ENCODE measurements around the gene MRTFB. TPM values are rescaled to one million over a fixed set of nuclear protein-coding genes. Genes with fewer than 3 reads are reported as not detected.

The MRTFB gene
- total and polyA plus RNA-seq, 2 experiments from 2014 or later = 13.9 to 22.2 TPM

- Mint-ChIP-seq H3K9me3 (no peaks in the 10 kb centered on the region; the same call in 1 of the 3 replicates), H3K4me3 (no peak overlapping the region), H3K27ac (no peak overlapping the region), H3K36me3 (ENCODE audit: low read depth) (no peaks in the 10 kb centered on the region), H3K27me3 (ENCODE audit: insufficient read depth, low read depth, poor library complexity) (no peaks in the 10 kb centered on the region), H3K4me1 (peaks cover 15% of the 10 kb centered on the region)
- Histone ChIP-seq H3K4me2 (no peak overlapping the region), H3K27ac (ENCODE audit: low read depth) (no peak overlapping the region), H2AFZ (no peak overlapping the region), H3K4me1 (ENCODE audit: insufficient read depth) (peaks cover 10% of the 10 kb centered on the region), H4K20me1 (replicated peaks; ENCODE audit: insufficient read depth) (no peaks in the 10 kb centered on the region), H3K4me3 (no peak overlapping the region), H3K9me2 (ENCODE audit: insufficient read depth) (no peaks in the 10 kb centered on the region), H3K27me3 (ENCODE audit: insufficient read depth) (no peaks in the 10 kb centered on the region), H3K79me2 (replicated peaks; ENCODE audit: insufficient read depth) (no peaks in the 10 kb centered on the region), H3K36me3 (ENCODE audit: insufficient read depth) (no peaks in the 10 kb centered on the region), H3F3A (replicated peaks; ENCODE audit: low read depth) (no peaks in the 10 kb centered on the region)
- ATAC-seq = no peak
- no peak for DNase-seq (ENCODE audit: low spot score)
- TF ChIP-seq, protein P1, sequence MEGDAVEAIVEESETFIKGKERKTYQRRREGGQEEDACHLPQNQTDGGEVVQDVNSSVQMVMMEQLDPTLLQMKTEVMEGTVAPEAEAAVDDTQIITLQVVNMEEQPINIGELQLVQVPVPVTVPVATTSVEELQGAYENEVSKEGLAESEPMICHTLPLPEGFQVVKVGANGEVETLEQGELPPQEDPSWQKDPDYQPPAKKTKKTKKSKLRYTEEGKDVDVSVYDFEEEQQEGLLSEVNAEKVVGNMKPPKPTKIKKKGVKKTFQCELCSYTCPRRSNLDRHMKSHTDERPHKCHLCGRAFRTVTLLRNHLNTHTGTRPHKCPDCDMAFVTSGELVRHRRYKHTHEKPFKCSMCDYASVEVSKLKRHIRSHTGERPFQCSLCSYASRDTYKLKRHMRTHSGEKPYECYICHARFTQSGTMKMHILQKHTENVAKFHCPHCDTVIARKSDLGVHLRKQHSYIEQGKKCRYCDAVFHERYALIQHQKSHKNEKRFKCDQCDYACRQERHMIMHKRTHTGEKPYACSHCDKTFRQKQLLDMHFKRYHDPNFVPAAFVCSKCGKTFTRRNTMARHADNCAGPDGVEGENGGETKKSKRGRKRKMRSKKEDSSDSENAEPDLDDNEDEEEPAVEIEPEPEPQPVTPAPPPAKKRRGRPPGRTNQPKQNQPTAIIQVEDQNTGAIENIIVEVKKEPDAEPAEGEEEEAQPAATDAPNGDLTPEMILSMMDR (conservative IDR thresholded peaks at IDR 0.05; ENCODE audit: low read depth in 2 of 2) = no peak
- no peak for TF ChIP-seq ZNF331 (CRISPR knock-in tag; IDR thresholded peaks at IDR 0.05; ENCODE audit: low read depth)
- TF ChIP-seq, protein P2, sequence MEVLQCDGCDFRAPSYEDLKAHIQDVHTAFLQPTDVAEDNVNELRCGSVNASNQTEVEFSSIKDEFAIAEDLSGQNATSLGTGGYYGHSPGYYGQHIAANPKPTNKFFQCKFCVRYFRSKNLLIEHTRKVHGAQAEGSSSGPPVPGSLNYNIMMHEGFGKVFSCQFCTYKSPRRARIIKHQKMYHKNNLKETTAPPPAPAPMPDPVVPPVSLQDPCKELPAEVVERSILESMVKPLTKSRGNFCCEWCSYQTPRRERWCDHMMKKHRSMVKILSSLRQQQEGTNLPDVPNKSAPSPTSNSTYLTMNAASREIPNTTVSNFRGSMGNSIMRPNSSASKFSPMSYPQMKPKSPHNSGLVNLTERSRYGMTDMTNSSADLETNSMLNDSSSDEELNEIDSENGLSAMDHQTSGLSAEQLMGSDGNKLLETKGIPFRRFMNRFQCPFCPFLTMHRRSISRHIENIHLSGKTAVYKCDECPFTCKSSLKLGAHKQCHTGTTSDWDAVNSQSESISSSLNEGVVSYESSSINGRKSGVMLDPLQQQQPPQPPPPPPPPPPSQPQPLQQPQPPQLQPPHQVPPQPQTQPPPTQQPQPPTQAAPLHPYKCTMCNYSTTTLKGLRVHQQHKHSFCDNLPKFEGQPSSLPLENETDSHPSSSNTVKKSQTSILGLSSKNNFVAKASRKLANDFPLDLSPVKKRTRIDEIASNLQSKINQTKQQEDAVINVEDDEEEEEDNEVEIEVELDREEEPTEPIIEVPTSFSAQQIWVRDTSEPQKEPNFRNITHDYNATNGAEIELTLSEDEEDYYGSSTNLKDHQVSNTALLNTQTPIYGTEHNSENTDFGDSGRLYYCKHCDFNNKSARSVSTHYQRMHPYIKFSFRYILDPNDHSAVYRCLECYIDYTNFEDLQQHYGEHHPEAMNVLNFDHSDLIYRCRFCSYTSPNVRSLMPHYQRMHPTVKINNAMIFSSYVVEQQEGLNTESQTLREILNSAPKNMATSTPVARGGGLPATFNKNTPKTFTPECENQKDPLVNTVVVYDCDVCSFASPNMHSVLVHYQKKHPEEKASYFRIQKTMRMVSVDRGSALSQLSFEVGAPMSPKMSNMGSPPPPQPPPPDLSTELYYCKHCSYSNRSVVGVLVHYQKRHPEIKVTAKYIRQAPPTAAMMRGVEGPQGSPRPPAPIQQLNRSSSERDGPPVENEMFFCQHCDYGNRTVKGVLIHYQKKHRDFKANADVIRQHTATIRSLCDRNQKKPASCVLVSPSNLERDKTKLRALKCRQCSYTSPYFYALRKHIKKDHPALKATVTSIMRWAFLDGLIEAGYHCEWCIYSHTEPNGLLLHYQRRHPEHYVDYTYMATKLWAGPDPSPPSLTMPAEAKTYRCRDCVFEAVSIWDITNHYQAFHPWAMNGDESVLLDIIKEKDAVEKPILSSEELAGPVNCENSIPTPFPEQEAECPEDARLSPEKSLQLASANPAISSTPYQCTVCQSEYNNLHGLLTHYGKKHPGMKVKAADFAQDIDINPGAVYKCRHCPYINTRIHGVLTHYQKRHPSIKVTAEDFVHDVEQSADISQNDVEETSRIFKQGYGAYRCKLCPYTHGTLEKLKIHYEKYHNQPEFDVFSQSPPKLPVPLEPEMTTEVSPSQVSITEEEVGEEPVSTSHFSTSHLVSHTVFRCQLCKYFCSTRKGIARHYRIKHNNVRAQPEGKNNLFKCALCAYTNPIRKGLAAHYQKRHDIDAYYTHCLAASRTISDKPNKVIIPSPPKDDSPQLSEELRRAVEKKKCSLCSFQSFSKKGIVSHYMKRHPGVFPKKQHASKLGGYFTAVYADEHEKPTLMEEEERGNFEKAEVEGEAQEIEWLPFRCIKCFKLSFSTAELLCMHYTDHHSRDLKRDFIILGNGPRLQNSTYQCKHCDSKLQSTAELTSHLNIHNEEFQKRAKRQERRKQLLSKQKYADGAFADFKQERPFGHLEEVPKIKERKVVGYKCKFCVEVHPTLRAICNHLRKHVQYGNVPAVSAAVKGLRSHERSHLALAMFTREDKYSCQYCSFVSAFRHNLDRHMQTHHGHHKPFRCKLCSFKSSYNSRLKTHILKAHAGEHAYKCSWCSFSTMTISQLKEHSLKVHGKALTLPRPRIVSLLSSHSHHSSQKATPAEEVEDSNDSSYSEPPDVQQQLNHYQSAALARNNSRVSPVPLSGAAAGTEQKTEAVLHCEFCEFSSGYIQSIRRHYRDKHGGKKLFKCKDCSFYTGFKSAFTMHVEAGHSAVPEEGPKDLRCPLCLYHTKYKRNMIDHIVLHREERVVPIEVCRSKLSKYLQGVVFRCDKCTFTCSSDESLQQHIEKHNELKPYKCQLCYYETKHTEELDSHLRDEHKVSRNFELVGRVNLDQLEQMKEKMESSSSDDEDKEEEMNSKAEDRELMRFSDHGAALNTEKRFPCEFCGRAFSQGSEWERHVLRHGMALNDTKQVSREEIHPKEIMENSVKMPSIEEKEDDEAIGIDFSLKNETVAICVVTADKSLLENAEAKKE (CRISPR knock-in tag; IDR thresholded peaks at IDR 0.05) = no peak
- TF ChIP-seq NANOG (IDR thresholded peaks at IDR 0.05; ENCODE audit: borderline replicate concordance) = no peak
- no peak for TF ChIP-seq ETS1 (IDR thresholded peaks at IDR 0.05)
- no peak for TF ChIP-seq REST (IDR thresholded peaks at IDR 0.05; ENCODE audit: unreplicated experiment)
Measured at GRCh38 chr16:14181371-14182050, 110.4 kb downstream of the MRTFB start.
